ENCODE results near the gene SLC66A2.
"Not testable (repeated sequence)": the region's sequence is repeated elsewhere in the genome, so short reads cannot be mapped to it uniquely, and the experiment has no call there.

Gene SLC66A2

DNA sequence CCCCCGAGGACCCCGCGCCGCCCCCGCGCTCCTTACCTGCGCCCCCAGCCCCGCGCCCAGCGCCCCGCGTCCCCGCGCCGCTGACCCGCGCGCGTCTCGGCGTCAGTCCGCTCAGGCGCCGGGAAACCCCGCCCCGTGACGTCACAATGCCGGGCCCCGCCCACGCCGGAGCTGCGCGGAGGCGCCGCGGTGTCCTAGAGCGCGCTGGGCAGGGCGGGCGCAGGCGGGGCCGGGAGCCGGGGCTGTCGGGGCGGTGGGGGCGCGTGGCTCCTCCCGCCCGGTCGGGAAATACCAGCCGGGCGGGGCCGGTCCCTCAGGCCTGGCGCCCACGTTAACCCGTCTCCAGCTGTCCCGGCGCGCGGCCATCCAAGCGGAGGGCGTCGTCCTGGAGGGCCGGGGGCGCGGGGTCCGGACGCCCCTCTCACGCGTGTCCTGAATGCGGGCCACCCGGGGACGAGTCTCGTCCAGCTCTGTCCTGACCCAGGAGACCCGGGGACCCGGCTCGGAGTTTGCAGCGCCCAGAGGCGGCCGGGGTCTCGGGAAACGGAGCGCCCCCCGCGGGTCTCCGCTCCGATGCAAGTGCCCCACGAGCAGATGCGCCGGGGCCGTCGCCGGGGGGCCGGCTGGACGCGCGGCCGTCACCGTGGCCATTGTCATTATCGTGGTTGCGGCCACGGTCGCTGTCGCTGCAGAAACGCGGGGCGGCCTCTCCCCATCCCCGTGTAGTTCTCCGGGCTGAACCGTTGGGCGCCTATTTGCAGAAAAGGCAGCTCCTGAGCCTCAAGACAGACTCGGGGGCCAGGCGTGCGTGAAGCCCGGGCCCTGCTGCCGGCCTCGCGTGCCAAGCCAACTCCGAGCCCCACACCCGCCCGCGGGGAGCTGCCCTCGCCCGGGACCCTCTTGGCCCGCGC is at the start of gene SLC66A2:
Gene SLC66A2 (minus strand): TSS at position 109 of the 911 bp plus-strand sequence. CDS start 727 bp downstream, outside the sequence.
- peak; percentile 92 for DNase-seq (ENCODE audit: low read depth)

DNA sequence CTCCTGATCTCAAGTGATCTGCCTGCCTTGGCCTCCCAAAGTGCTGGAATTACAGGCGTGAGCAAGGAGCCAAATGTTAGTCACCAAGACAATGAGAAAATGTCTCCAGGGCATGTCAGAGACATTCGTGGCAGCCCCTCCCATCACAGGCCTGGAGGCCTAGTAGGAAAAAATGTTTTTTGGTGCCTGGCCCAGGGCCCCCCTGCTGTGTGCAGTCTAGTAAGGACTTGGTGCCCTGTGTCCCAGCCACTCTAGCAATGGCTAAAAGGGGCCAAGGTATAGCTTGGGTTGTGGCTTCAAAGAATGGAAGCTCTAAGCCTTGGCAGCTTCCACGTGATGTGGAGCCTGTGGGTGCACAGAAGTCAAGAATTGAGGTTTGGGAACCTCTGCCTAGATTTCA is 49.4 kb upstream of the SLC66A2 start:
- DNase-seq (ENCODE audit: low read depth) = no peak

DNA sequence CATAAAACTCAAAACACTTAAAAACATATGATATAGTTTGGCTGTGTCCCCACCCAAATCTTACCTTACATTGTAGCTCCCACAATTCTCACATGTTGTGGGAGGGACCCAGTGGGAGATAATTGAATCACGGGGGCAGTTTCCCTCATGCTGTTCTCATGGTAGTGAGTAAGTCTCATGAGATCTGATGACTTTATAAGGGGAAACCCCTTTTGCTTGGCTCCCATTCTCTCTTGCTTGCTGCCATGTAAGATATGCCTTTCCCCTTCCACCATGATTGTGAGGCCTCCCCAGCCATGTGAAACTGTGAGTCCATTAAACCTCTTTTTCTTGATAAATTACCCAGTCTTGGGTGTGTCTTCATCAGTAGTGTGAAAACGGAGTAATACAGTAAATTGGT is 48.2 kb upstream of the SLC66A2 start:
- DNase-seq (ENCODE audit: low read depth) = not testable (repeated sequence)

DNA sequence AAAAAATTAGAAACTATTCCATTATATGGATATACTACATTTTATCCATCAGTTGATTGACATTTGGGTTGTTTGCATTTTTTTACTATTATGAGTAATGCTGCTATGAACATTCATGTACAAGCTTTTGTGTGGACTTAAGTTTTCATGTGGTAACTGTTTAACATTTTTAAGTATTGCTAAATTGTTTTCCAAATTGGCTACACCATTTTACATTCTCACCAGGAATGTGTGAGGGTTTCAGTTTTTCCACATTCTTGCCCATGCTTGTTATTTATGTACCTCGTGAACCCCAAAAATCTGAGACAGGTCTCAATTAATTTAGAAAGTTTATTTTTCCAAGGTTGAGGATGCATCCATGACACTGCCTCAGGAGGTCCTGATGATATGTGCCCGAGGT is 40.0 kb upstream of the SLC66A2 start:
- no peak for DNase-seq (ENCODE audit: low read depth)

DNA sequence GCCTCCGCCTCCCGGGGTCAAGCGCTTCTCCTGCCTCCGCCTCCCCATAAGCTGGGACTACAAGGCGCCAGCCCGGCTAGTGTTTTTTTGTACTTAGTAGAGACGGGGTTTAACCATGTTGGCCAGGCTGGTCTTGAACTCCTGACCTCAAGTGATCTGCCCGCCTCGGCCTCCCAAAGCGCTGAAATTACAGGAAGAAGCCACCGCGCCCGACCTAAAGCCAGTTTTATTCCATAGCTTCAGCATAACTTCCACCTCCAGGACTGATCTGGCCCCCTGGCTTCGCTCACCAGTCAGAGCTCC is 37.7 kb upstream of the SLC66A2 start:
- no peak for DNase-seq (ENCODE audit: low read depth)

DNA sequence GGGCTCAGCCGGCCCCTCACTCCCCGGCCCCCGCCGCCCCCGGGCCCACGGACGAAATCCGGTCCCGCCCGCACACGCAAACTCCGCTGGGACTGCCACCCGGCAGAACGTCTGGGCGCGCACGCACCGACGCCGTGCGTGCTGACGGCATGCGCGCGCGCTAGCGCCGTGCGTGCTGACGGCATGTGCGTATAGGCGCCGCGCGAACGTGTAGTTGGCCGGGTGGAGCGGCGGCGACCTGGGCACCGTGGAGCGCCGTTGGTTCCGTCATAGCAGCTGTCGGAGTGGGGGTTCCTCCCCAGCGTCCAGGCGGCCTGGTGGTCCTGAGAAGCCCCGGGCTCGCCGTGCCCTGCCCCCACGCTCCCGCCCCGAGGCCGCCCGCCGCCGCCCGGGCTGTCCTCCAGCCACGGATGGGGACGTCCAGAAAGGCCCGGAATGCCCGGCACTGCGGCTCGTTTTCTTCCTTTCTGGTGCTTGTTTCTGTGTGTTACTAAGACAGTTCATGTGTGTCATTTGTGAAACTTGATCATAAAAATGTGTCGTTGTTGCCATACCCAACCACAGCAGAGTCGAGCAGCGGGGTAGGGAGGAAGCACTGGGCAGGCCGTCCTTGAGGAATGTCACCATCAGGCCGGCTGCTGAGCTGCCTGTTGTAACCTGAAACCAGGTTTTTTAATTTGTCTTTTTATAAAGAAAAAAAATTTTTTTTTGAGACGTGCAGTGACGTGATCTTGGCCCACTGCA is 37.2 kb upstream of the SLC66A2 start, which contains the start of gene TXNL4A:
Gene TXNL4A (minus strand): TSS at position 113 of the 744 bp plus-strand sequence. CDS start 171 bp downstream, outside the sequence.
- DNase-seq (ENCODE audit: low read depth) = peak; percentile 72

DNA sequence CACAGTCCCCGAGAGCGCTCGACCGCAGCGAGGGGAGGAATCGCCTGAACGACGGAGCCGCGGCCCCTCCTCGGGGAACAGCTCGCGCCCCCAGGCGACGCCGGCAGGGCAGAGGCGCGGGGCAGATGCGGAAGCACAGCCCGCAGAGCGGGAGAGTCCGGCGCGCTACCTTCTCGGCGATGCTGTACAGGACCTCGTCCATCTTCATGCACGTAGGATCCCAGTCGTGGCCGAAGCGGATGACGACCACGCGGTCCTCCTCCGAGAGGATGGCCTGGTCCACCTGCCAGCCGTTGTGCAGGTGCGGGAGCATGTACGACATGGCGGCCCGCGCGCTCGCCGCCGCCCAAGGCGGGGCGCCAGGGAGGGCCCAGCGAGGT is 36.6 kb upstream of the SLC66A2 start:
- peak; percentile 36 for DNase-seq (ENCODE audit: low read depth)

DNA sequence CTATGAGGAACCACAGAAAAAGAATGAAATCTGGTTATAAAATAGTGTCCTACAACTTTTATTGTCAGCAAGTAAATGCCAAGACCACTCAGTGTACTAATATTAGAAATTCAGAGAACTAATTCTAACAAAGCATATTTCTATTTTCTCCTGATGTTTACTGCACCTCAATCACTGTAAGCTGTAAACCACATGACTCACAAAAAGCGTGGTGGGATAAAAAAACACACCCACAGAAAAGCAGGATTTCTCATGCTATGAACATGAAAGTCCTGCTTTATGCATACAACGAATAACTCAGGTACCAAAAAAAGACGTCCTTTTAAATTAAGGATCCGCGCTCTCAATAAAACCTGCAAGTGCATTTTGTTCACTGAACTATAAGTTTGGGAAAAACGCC is 36.1 kb upstream of the SLC66A2 start:
- DNase-seq (ENCODE audit: low read depth) = no peak

DNA sequence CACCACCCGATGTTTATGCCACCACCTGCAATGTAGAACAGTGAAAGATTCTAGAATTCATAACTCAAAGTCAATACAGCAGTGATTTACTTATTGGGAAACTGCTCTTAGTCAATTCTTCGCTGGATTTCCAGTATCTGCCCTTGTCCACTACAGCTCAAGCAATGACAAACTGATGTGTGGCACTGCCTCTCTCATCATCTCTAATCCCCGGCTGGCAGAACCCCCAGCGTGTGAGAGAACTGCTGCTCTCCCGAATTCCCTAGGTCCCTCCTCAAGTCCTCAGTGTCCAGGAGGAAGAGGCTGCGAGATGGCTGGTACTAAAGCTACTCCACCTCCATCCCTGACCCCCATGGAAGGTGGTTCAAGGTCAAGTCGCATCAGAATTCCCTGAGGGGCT is 35.3 kb upstream of the SLC66A2 start:
- no peak for DNase-seq (ENCODE audit: low read depth)

DNA sequence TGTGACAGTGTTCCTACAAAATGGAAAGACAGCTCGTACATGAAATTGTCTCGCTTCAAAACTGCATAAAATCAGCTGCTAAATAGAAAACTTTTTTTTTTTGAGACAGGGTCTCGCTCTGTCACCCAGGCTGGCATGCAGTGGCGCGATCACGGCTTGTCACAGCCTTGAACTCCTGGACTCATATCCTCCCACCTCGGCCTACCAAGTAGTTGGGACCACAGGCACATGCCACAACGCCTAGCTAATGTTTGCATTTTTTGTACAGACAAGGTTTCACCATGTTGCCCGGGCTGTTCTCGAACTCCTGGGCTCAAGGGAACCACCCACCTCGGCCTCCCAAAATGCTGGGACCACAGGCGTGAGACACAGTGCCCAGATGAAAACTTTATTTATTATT is 33.7 kb upstream of the SLC66A2 start:
- no peak for DNase-seq (ENCODE audit: low read depth)

DNA sequence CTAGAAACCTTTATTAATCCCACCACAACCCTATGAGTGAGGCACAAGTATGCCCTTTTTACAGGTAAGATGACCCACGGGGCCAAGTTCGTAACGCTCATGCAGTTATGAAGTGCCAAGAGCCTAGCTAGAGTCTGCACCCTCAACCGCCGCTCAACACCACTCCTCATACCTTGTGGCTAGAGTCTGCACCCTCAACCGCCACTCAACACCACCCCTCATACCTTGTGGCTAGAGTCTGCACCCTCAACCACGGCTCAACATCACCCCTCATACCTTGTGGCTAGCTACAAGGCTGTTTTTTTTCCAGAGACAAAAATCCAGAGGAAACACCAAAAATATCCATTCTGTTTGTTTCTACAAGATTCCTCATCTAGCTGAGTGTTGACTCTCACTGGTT is 32.3 kb upstream of the SLC66A2 start:
- DNase-seq (ENCODE audit: low read depth) = no peak

DNA sequence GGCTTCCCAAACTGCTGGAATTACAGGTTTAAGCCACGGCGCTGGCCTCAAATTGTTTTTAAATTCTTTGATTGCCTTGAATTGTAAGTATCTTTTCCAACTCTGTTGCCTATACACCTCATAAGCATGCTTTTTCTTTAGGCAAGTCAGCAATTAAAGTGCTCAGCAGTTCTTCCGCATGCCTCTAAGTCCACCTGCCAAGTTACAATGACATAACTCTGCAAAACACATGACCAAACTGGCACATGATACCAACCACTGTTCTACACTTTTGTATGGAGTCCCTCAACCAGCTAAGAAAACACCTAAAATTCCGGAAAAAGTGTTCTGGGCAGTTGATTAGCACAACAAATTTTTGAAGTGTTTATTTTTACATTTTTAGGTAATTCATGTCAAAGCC is 31.8 kb upstream of the SLC66A2 start:
- no peak for DNase-seq (ENCODE audit: low read depth)

DNA sequence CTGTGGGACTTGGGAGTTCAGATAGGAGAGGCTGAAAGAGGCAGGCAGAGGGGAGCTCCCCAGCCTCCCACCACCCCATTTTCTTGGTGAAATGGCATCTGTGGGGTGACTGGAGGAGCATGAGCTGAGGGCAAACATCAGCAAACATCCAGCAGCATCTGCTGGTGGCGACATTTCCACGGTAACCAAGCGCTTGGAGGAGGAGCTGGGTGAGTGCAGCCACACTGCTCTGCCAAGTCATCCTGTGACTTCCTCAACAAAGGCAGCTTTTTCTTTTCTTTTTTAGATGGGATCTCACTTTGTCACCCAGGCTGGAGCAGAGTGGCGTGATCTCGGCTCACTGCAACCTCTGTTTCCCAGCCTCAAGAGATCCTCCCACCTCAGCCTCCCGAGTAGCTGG is 31.3 kb upstream of the SLC66A2 start:
- no peak for DNase-seq (ENCODE audit: low read depth)

DNA sequence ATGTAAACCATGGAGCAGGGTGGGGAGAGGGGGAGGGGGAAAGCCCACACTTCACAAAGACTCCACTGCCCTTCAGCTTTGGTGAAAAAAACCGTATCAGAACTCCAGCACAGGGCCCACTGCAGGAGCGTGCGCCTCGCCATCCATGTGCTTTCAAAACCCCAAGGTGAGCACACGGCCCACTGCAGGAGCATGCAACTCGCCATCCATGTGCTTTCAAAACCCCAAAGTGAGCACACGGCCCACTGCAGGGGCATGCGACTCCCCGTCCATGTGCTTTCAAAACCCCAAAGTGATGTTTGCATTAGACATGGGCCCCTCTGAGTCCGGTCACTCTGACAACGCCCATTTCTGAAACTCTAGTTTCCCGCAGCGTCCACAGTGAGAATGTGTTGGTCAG is 29.1 kb upstream of the SLC66A2 start:
- DNase-seq (ENCODE audit: low read depth) = no peak

DNA sequence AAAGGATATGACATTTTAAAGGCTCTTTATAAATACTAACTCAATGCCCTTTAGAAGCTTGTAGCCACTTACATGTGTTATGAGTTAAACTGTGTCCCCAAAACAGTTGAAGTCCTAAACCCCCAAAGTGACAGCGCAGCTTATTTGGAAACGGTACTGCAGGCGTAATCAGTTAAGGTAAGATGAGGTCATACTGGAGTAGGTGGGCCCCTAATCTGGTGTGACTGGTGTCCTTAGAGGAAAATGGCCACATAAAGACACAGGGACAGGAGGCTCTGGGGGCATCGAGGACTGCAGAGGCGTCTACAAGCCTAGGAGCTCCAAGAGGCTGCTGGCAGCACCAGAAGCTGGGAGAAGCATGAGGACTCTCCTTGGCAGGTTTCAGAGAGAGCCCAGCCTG is 28.4 kb upstream of the SLC66A2 start:
- DNase-seq (ENCODE audit: low read depth) = no peak

DNA sequence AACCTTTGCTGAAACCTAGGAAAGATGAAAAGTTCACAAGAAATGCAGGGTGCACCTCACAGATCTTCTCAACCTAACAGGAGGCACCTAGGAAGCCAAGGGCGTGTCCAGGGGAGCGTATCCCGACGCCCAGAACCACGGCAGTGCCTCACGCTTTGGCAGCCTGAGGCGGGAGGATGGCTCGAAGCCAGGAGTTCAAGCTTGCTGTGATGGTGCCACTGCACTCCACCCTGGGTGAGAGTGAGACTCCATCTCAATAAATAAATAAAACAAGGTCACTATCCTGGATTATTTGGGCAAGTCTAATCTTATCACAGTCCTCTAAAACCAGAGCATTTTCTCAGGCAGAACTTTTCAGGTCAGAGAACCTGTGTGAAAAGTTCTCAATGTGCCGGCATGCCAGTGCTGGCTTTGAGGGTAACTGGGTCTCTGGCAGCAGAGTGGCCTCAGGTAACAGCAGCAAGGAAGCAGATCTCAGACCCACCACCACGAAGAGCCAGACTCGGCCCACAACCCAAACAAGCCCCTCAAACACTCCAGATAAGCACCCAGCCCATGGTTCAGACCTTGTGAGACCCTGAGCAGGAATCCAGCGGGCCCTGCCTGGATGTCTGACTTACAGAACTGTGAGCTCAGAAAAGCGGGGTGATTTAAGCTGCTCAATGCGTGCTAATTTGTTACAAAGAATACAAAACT is 24.7 kb upstream of the SLC66A2 start:
- DNase-seq (ENCODE audit: low read depth) = no peak

DNA sequence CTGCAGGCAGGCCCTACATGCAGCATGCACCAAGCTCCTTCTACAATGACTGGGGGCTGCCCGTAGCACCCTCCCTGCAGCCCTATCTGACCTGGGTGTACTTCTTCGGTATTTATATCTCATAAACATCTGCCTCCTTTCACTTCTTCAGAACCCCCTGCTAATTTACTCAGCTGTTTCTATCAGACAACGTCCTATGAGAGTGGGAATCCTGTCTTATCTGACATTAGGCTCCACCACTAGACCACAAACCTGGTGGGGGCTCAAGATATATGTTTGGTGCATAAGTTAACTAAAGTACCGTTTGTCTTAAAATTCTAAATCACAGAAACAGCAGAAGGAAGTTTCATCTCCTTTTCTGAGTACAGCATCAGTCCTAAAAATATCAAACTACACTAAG is 23.6 kb upstream of the SLC66A2 start:
- no peak for DNase-seq (ENCODE audit: low read depth)

DNA sequence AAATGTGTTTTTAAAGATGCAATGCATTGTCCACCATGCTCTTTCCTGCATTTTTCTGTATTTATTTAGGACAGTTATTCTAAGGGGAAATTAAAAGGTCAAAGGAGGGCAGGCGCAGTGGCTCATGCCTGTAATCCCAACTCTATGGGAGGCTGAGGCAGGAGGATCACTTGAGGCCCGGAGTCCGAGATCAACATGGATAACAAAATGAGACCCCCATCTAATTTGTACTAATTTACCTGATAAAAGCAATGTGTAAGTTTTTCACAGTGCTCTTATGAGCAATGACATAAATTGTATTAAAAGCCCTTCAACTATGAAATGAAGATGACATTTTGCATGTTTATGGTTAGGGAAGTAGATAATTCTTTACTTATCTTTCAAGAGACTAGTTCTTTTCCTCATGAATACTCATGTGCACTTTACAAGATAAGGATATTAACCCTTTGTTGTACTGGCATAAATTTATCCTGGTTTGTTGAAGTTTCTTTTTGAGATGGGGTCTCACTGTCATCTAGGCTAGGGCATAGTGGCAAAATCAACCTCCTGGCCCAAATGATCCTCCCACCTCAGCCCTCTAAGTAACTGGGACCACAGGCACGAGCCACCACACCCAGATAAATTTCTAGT is 22.7 kb upstream of the SLC66A2 start:
- no peak for DNase-seq (ENCODE audit: low read depth)

DNA sequence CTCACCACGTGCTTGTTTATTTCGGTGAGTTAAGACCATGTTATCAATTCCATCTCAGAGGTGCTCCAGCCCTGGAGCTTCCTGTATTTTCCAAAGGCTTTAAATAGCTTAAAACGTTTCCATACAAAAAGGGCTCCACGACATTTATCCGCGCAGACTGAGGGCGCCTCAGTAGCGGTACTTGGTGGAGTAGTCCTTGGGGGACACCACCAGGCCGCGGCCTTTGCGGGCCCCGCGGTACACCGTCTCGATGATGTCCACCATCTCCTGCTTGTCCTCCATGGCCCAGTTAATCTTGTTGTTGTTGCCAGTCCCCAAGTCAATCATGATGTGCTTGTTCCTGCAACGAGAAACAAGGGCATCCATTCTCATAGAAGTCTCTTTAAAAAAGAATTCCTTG is 22.1 kb upstream of the SLC66A2 start:
- no peak for DNase-seq (ENCODE audit: low read depth)

DNA sequence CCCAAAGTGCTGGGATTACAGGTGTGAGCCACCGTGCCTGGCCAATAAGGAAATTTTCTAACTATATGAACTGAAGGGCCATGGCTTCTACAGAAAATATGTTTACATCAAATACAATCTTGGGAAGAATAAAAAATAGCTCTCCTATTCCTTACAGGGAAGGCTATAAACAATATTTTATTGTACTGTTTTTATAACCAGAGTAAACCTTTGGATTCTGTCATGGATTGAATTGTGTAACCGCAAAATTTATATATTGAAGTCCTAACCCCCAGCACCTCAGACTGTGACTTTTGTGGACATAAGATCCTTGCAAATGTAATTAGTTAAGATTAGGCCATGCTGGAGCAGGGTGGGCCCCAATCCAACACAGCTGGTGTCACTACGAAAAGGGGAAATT is 21.3 kb upstream of the SLC66A2 start:
- DNase-seq (ENCODE audit: low read depth) = no peak

DNA sequence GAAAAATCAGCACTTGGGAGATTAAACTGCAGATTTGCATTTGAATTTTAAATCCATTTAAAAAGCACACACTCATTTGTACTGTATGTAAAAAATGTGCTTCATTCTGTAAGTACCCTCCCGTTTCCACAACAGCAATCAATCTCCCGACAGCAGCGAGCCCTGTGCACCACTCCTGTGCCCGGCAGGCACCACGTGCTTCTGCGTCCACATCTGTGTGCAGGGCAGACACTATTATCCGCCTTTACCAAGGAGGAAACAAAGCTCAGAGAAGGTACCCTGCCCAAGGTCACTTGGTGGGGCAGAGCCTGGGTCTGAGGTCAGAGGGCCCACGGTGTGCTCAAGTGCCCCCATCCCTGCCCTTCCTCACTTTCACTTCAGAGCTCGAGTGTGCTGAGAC is 20.5 kb upstream of the SLC66A2 start:
- no peak for DNase-seq (ENCODE audit: low read depth)

DNA sequence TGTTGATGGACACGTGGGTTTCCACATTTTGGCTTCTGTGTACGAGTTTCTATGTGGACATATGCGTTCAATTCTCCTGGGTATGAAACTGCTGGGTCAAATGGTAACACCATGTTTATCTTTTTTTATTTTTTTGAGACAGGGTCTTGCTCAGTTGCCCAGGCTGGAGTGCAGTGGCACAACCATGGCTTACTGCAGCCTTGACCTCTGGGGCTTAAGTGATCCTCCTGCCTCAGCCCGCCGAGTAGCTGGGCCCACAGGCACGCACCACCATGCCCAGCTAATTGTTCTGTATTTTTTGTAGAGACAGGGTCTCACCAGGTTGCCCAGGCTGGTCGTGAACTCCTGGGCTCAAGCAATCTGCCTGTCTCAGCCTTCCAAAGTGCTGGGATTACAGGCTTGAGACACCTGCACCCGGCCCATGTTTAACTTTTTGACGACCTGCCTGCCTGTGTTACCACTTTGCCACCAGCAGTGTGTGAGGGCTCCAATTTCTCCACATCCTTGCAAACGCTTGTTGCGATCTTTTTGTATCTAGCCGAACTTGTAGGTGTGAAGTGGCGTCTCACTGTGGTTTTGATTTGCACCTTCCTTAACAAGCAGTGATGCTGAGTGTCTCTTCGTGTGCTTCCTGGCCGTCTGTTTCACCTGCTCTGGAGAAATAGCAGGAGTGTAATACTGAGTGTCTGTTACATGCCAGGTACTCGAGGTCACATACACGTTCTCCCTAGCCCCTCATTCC is 19.9 kb upstream of the SLC66A2 start:
- no peak for DNase-seq (ENCODE audit: low read depth)
